GM12878 (cell line): ENCODE data around the gene FOXJ3. TPM values are rescaled to one million over a fixed set of nuclear protein-coding genes. Genes with fewer than 3 reads are reported as not detected.
A peak's percentile ranks its signal among the peaks of the same experiment; 100 is the strongest.

Experiments
- ATAC-seq: fragments of 200-7000 bp; cut with Tn5 transposase; 3 replicates; pipeline ENCODE4 v1.9.1; 2020; ENCODE audit warnings: mild to moderate bottlenecking, moderate library complexity
- BruUV-seq: library from RNA; stranded (reverse); fragments of 400-500 nt; replicated peaks from 2 replicates; lab custom pipeline; 2021; lab: Mats Ljungman, UMichigan
- CTCF ChIA-PET: fragments of 300-600 bp; sonication (Branson Sonifier 250); formaldehyde crosslinking; extraction: SDS; loops from one replicate; lab custom pipeline; 2021; ENCODE audit warnings: inconsistent platforms; lab: Yijun Ruan, JAX
- POLR2A ChIA-PET: fragments of 350-600 bp; formaldehyde crosslinking; extraction: SDS; loops from one replicate; lab custom pipeline; 2021; ENCODE audit warnings: inconsistent platforms; lab: Charles Lee
- RAD21 ChIA-PET: fragments of 300-600 bp; sonication (Branson Sonifier 250); formaldehyde crosslinking; loops from one replicate; lab custom pipeline; 2023; ENCODE audit warnings: antibody characterized with exemption; ENCODE audit not compliant: unreplicated experiment; lab: Charles Lee
- SMC1A ChIA-PET: fragments of 300-600 bp; sonication (Branson Sonifier 250); formaldehyde crosslinking; loops from one replicate; lab custom pipeline; 2023; ENCODE audit not compliant: unreplicated experiment, uncharacterized antibody; lab: Charles Lee
- DNase-seq: peaks from one replicate; pipeline ENCODE4 v3.0.0-alpha.2; 2011; ENCODE audit warnings: low read depth, low spot score
- FAIRE-seq: peaks from 3 replicates; lab custom pipeline; 2011; peaks lifted over from hg19 to GRCh38; lab: Jason Lieb, UNC
- H2AFZ ChIP-seq: 2 replicates; pipeline ENCODE4 v1.6.0; 2011; ENCODE audit warnings: low read depth, low read length, control low read depth; ENCODE audit not compliant: control insufficient read depth
- H3K27ac ChIP-seq: 2 replicates; pipeline ENCODE4 v1.5.1; 2011; ENCODE audit warnings: control low read depth; ENCODE audit not compliant: control insufficient read depth, insufficient read depth
- H3K27me3 ChIP-seq, 2 experiments: replicated peaks in 1 of 2; 2 replicates each; pipeline versions ENCODE4 v1.6.0 to v1.6.1; 2011; ENCODE audit warnings: low read length in 1 of 2; ENCODE audit not compliant: control insufficient read depth in 2 of 2, insufficient read depth in 2 of 2
- H3K36me3 ChIP-seq, 2 experiments: 2 replicates each; pipeline ENCODE4 v1.5.1; 2011; ENCODE audit warnings: low read length in 1 of 2; ENCODE audit not compliant: control insufficient read depth in 2 of 2, insufficient read depth in 2 of 2
- H3K4me1 ChIP-seq: 2 replicates; pipeline ENCODE4 v1.6.1; 2011; ENCODE audit warnings: mild to moderate bottlenecking, low read length, moderate library complexity, mixed read lengths; ENCODE audit not compliant: control insufficient read depth, insufficient read depth
- H3K4me2 ChIP-seq: 2 replicates; pipeline ENCODE4 v1.6.0; 2011; ENCODE audit warnings: control low read depth; ENCODE audit not compliant: control insufficient read depth, insufficient read depth
- H3K4me3 ChIP-seq: fragments of 200-600 bp; sonication (generic); 2 replicates; pipeline ENCODE4 v1.5.1; 2016
- H3K79me2 ChIP-seq: 2 replicates; pipeline ENCODE4 v1.6.0; 2011; ENCODE audit warnings: low read length; ENCODE audit not compliant: control insufficient read depth, insufficient read depth
- H3K9ac ChIP-seq: 2 replicates; pipeline ENCODE4 v1.8.0; 2011; ENCODE audit warnings: low read length, control low read depth, mixed read lengths; ENCODE audit not compliant: control insufficient read depth, insufficient read depth
- H3K9me3 ChIP-seq: replicated peaks from 3 replicates; pipeline ENCODE4 v1.5.1; 2011; ENCODE audit warnings: mild to moderate bottlenecking, low read length; ENCODE audit not compliant: control insufficient read depth, insufficient read depth
- H4K20me1 ChIP-seq: 2 replicates; pipeline ENCODE4 v1.6.0; 2011; ENCODE audit not compliant: control insufficient read depth, insufficient read depth
- ATF7 ChIP-seq: fragments of 450-650 bp; IDR thresholded peaks from 2 replicates; pipeline ENCODE4 v1.6.1; 2016; ENCODE audit warnings: low read depth, mild to moderate bottlenecking
- CEBPB ChIP-seq, 2 experiments: fragments of 150-350 bp in 1 of 2; IDR thresholded peaks; 2 replicates each; pipeline ENCODE4 v1.6.1; 2012 to 2014; ENCODE audit warnings: low read depth in 2 of 2, low read length in 2 of 2, borderline replicate concordance in 1 of 2, inconsistent platforms in 1 of 2
- CREM ChIP-seq: IDR thresholded peaks from 2 replicates; pipeline ENCODE4 v1.6.1; 2014; ENCODE audit warnings: antibody characterized with exemption, low read depth
- EP300 ChIP-seq, 2 experiments: fragments of 150-350 bp in 1 of 2; IDR thresholded peaks; 2 replicates each; pipeline ENCODE4 v1.6.1; 2011 to 2012; ENCODE audit warnings: low read depth in 2 of 2, low read length in 2 of 2, borderline replicate concordance in 1 of 2, improper control_type of control experiment in 1 of 2, inconsistent platforms in 1 of 2; ENCODE audit not compliant: control insufficient read depth in 1 of 2
- KDM1A ChIP-seq: fragments of 200-600 bp; sonication (generic); IDR thresholded peaks from 2 replicates; pipeline ENCODE4 v1.6.1; 2016; ENCODE audit warnings: borderline replicate concordance
- MYB ChIP-seq: fragments of 150-350 bp; IDR thresholded peaks from 2 replicates; pipeline ENCODE4 v1.6.1; 2014; ENCODE audit warnings: mild to moderate bottlenecking, low read depth, low read length, borderline replicate concordance
- NBN ChIP-seq: fragments of 450-650 bp; IDR thresholded peaks from 2 replicates; pipeline ENCODE4 v1.6.1; 2016
- NFIC ChIP-seq: IDR thresholded peaks from 2 replicates; pipeline ENCODE4 v1.6.1; 2012; ENCODE audit warnings: low read depth, mild to moderate bottlenecking, inconsistent platforms, low read length, moderate library complexity
- NR2F1 ChIP-seq: fragments of 450-650 bp; conservative IDR thresholded peaks from 2 replicates; pipeline ENCODE4 v1.6.1; 2017; ENCODE audit warnings: mild to moderate bottlenecking
- RB1 ChIP-seq: fragments of 450-650 bp; formaldehyde crosslinking; IDR thresholded peaks from 2 replicates; pipeline ENCODE4 v1.6.1; 2017; ENCODE audit warnings: mild to moderate bottlenecking, borderline replicate concordance
- SIN3A ChIP-seq: IDR thresholded peaks from 2 replicates; pipeline ENCODE4 v1.6.1; 2012; ENCODE audit warnings: low read depth, low read length, improper control_type of control experiment
- SUPT20H ChIP-seq: IDR thresholded peaks from 2 replicates; pipeline ENCODE4 v1.6.1; 2011; ENCODE audit warnings: low read depth, mild to moderate bottlenecking, low read length, moderate library complexity, borderline replicate concordance; ENCODE audit not compliant: control insufficient read depth
- TAF1 ChIP-seq: IDR thresholded peaks from 2 replicates; pipeline ENCODE4 v1.6.1; 2011; ENCODE audit warnings: mild to moderate bottlenecking, low read depth, low read length, borderline replicate concordance
- TBL1XR1 ChIP-seq: IDR thresholded peaks from 2 replicates; pipeline ENCODE4 v1.6.1; 2012; ENCODE audit warnings: low read depth, low read length, improper control_type of control experiment
- WGBS: methylation state at CpG from one replicate; pipeline ENCODE4 v1.1.6; 2016; ENCODE audit warnings: low lambda C conversion rate; ENCODE audit not compliant: insufficient replicate concordance, insufficient coverage; ENCODE audit errors: missing lambda C conversion rate; 5-methylcytosine and 5-hydroxymethylcytosine counted together
- in situ Hi-C: fragments of 300-500 bp; cut with MboI; formaldehyde crosslinking; loops from 9 replicates; pipeline ENCODE4 v1.14.3; 2018; ENCODE audit warnings: mixed read lengths
- intact Hi-C: fragments of 100-400 bp; cut with micrococcal nuclease; formaldehyde crosslinking; loops from one replicate; pipeline ENCODE4 v1.14.2; 2022; ENCODE audit not compliant: unreplicated experiment
- polyA plus RNA-seq, 11 experiments: library from polyadenylated mRNA; depleted of rRNA in 4 of 11; unstranded in 6 of 11; stranded (reverse) in 5 of 11; fragments of >200 nt; fragmentation: Nextera tagmentation in 4 of 11; fragmentation: Illumina TruSeq in 1 of 11; extraction: Ambion mirVana in 4 of 11; extraction: Trizol in 1 of 11; gene quantifications; 1 replicate in 1 of 11; 2 replicates in 10 of 11; pipeline versions ENCODE4 v1.2.1 to v1.2.3, GENCODE V29; 2011 to 2016; ENCODE audit warnings: inconsistent platforms in 2 of 11, missing spikeins in 2 of 11, low read depth in 1 of 11
- total RNA-seq, 4 experiments: library from RNA; depleted of rRNA in 3 of 4; stranded (reverse); fragments of >200 nt in 3 of 4; fragmentation: Illumina TruSeq in 1 of 4; extraction: Trizol in 1 of 4; gene quantifications; 2 replicates each; pipeline versions ENCODE4 v1.2.1 to v1.2.3, GENCODE V29; 2013 to 2021
- TF ChIP-seq, protein P1 (sequence below): fragments of 450-650 bp; IDR thresholded peaks from 2 replicates; pipeline ENCODE4 v1.6.1; 2017; ENCODE audit warnings: low read depth, mild to moderate bottlenecking, moderate library complexity
- TF ChIP-seq, protein P2 (sequence below): IDR thresholded peaks from 2 replicates; pipeline ENCODE4 v1.6.1; 2011; ENCODE audit warnings: low read depth, mild to moderate bottlenecking, low read length, moderate library complexity, borderline replicate concordance; ENCODE audit errors: extremely low read depth
- TF ChIP-seq, protein P3 (sequence below): fragments of 150-350 bp; IDR thresholded peaks from 2 replicates; pipeline ENCODE4 v1.6.1; 2016; ENCODE audit warnings: low read depth, low read length
- TF ChIP-seq, protein P4 (sequence below), 3 experiments: IDR thresholded peaks in 2 of 3; conservative IDR thresholded peaks in 1 of 3; 2 replicates each; pipeline ENCODE4 v1.5.1; 2011; ENCODE audit warnings: low read depth in 3 of 3, low read length in 3 of 3, mild to moderate bottlenecking in 3 of 3, control low read depth in 2 of 3, moderate library complexity in 2 of 3, inconsistent platforms in 1 of 3, mixed read lengths in 1 of 3; ENCODE audit not compliant: control insufficient read depth in 2 of 3, insufficient read depth in 1 of 3; ENCODE audit errors: extremely low read depth in 1 of 3

Gene FOXJ3
- total and polyA plus RNA-seq, 10 of the 15 experiments (the other 5 are each of a cell fraction or from before 2014, with no cell fraction given) = 9.5 to 54.2 (median 24.7) TPM

DNA sequence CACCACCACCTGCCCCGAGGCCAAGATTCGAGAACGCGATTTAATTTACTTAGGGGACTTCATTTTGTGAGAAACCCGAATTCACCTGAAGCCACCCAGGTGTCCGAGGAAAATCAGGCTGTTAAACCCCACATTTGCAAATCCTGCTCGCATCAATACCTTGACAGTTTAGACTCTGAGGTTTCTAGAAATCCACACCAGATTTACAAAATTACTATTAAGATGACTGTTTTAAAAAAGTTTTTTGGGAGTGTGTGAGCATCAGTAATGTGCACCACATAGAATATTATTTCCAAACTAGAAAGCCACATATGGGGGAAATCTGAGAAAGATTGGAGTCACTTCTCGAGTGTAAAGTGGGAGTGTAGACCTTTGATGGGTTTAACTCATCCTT is 46.2 kb upstream of the FOXJ3 start:
- DNase-seq (no peak), FAIRE-seq (no peak), ATAC-seq (no peak)
- SMC1A ChIA-PET = no interaction called here
- CTCF ChIA-PET = no interaction called here
- in situ Hi-C loops = no loop called here
- BruUV-seq = no TSS peak
- Histone ChIP-seq H3K36me3 (no peaks in the 10 kb centered on the region), H3K4me1 (no peaks in the 10 kb centered on the region), H3K79me2 (no peaks in the 10 kb centered on the region), H4K20me1 (no peaks in the 10 kb centered on the region), H3K9ac (peak overlapping the region; percentile 28; the same call in 1 of the 2 replicates), H3K4me2 (peak overlapping the region; percentile 95), H3K27me3 (peaks cover 3 to 6% of the 10 kb centered on the region in 2 experiments; a peak in 2 of 4 replicates), H2AFZ (peak overlapping the region; percentile 79), H3K27ac (no peak overlapping the region), H3K4me3 (peak overlapping the region; percentile 72), H3K9me3 (no peaks in the 10 kb centered on the region)
- 1% methylated on average over 8 of the region's 8 CpGs for WGBS
- RAD21 ChIA-PET = no interaction called here
- POLR2A ChIA-PET = interaction anchor here (0.5 kb wide), 1 partner anchor 118 kb away, joined by 3 read pairs; no protein-coding TSS in a partner anchor
- intact Hi-C loops = no loop called here
- TF ChIP-seq NR2F1 = no peak
- TF ChIP-seq CEBPB (IDR thresholded peaks at IDR 0.05; ENCODE audit: borderline replicate concordance in 1 of 2, low read depth in 2 of 2, low read length in 2 of 2) = no peak
- no peak for TF ChIP-seq ATF7
- no peak for TF ChIP-seq TAF1
- no peak for TF ChIP-seq RB1
- no peak for TF ChIP-seq SUPT20H
- no peak for TF ChIP-seq EP300 (IDR thresholded peaks at IDR 0.05; ENCODE audit: borderline replicate concordance in 1 of 2, control insufficient read depth in 1 of 2, low read depth in 2 of 2, low read length in 2 of 2)
- TF ChIP-seq SIN3A = no peak
- TF ChIP-seq NFIC = no peak
- no peak for TF ChIP-seq KDM1A
- TF ChIP-seq, protein P1, sequence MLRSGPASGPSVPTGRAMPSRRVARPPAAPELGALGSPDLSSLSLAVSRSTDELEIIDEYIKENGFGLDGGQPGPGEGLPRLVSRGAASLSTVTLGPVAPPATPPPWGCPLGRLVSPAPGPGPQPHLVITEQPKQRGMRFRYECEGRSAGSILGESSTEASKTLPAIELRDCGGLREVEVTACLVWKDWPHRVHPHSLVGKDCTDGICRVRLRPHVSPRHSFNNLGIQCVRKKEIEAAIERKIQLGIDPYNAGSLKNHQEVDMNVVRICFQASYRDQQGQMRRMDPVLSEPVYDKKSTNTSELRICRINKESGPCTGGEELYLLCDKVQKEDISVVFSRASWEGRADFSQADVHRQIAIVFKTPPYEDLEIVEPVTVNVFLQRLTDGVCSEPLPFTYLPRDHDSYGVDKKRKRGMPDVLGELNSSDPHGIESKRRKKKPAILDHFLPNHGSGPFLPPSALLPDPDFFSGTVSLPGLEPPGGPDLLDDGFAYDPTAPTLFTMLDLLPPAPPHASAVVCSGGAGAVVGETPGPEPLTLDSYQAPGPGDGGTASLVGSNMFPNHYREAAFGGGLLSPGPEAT = no peak
- TF ChIP-seq, protein P2, sequence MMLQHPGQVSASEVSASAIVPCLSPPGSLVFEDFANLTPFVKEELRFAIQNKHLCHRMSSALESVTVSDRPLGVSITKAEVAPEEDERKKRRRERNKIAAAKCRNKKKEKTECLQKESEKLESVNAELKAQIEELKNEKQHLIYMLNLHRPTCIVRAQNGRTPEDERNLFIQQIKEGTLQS = no peak
- no peak for TF ChIP-seq CREM
- TF ChIP-seq, protein P3, sequence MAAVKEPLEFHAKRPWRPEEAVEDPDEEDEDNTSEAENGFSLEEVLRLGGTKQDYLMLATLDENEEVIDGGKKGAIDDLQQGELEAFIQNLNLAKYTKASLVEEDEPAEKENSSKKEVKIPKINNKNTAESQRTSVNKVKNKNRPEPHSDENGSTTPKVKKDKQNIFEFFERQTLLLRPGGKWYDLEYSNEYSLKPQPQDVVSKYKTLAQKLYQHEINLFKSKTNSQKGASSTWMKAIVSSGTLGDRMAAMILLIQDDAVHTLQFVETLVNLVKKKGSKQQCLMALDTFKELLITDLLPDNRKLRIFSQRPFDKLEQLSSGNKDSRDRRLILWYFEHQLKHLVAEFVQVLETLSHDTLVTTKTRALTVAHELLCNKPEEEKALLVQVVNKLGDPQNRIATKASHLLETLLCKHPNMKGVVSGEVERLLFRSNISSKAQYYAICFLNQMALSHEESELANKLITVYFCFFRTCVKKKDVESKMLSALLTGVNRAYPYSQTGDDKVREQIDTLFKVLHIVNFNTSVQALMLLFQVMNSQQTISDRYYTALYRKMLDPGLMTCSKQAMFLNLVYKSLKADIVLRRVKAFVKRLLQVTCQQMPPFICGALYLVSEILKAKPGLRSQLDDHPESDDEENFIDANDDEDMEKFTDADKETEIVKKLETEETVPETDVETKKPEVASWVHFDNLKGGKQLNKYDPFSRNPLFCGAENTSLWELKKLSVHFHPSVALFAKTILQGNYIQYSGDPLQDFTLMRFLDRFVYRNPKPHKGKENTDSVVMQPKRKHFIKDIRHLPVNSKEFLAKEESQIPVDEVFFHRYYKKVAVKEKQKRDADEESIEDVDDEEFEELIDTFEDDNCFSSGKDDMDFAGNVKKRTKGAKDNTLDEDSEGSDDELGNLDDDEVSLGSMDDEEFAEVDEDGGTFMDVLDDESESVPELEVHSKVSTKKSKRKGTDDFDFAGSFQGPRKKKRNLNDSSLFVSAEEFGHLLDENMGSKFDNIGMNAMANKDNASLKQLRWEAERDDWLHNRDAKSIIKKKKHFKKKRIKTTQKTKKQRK = no peak
- no peak for TF ChIP-seq NBN
- TF ChIP-seq TBL1XR1 = no peak
- TF ChIP-seq, protein P4, sequence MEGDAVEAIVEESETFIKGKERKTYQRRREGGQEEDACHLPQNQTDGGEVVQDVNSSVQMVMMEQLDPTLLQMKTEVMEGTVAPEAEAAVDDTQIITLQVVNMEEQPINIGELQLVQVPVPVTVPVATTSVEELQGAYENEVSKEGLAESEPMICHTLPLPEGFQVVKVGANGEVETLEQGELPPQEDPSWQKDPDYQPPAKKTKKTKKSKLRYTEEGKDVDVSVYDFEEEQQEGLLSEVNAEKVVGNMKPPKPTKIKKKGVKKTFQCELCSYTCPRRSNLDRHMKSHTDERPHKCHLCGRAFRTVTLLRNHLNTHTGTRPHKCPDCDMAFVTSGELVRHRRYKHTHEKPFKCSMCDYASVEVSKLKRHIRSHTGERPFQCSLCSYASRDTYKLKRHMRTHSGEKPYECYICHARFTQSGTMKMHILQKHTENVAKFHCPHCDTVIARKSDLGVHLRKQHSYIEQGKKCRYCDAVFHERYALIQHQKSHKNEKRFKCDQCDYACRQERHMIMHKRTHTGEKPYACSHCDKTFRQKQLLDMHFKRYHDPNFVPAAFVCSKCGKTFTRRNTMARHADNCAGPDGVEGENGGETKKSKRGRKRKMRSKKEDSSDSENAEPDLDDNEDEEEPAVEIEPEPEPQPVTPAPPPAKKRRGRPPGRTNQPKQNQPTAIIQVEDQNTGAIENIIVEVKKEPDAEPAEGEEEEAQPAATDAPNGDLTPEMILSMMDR (IDR thresholded peaks at IDR 0.05 in 2 of 3, conservative IDR thresholded peaks at IDR 0.05 in 1 of 3; ENCODE audit: control insufficient read depth in 2 of 3, extremely low read depth in 1 of 3, insufficient read depth in 1 of 3, low read depth in 3 of 3, low read length in 3 of 3) = no peak
- TF ChIP-seq MYB = no peak
